ENCODE results near the gene DDX10.

- no peak for TF ChIP-seq EZH2 (IDR thresholded peaks at IDR 0.05)
- no peak; the same call in 1 of the 2 replicates for TF ChIP-seq POLR2AphosphoS5 (IDR thresholded peaks at IDR 0.05; ENCODE audit: borderline replicate concordance, low read depth, low read length)
- no peak for TF ChIP-seq FOXP2 (optimal IDR thresholded peaks at IDR 0.05; ENCODE audit: control extremely low read depth, extremely low read length, insufficient read depth)
These were observed 242.0 kb downstream of the DDX10 start for GRCh38 chr11:108906826-108907225.
